ENCODE results near the gene SEPTIN5.

DNA sequence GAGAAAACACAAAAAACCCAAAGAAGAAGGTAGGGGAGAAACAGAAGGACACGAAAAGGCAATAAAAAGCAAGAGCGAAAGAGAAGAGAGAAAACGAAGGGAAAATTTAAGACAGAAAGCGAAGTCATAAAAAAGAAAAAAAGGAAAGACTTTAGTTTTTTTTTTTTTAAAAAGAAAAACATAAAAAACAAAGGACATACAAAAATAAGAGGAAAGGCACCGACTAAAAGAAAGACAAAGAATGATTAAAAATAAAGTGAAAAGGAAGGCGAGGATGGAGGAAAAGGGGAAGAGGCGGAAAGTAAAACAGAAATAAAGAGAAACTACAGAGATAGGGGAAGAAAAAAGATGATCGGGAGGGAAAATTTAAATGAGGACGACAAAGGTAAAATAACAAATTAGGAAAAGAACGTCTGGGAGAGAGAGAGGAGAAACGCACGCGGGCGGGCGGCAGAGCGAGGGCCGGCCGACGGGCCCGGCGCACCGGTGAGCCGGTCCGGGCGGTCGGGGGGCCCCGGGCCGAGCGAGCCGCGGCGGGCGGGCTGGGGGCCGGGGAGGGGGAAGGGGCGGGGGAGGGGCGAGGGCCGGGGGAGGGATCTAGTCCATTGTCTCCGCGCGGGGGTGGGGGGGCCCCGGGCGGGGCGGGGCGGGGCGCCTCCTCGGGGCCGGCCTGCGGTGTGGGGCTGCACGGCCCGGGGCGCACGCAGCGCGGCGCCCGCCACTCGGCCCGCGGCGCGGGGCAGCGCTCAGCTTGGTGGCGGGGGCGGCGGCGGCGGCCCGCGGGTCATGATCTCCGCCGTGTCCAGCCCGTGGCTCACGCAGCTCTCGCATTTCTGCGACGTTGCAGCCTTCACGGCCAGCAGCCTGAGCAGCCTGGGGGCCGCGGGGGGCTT is 46.0 kb downstream of the SEPTIN5 start, which contains the start of gene TBX1:
- TF ChIP-seq, protein P1, sequence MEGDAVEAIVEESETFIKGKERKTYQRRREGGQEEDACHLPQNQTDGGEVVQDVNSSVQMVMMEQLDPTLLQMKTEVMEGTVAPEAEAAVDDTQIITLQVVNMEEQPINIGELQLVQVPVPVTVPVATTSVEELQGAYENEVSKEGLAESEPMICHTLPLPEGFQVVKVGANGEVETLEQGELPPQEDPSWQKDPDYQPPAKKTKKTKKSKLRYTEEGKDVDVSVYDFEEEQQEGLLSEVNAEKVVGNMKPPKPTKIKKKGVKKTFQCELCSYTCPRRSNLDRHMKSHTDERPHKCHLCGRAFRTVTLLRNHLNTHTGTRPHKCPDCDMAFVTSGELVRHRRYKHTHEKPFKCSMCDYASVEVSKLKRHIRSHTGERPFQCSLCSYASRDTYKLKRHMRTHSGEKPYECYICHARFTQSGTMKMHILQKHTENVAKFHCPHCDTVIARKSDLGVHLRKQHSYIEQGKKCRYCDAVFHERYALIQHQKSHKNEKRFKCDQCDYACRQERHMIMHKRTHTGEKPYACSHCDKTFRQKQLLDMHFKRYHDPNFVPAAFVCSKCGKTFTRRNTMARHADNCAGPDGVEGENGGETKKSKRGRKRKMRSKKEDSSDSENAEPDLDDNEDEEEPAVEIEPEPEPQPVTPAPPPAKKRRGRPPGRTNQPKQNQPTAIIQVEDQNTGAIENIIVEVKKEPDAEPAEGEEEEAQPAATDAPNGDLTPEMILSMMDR (IDR thresholded peaks at IDR 0.05; ENCODE audit: insufficient read depth, low read depth, low read length) = no peak
- TF ChIP-seq EZH2 (IDR thresholded peaks at IDR 0.05; ENCODE audit: insufficient read depth, low read length) = no peak

Data from astrocyte (in vitro differentiated cells and primary cell).